ENCODE results near the gene RNASEH2A. TPM values are rescaled to one million over a fixed set of nuclear protein-coding genes. Genes with fewer than 3 reads are reported as not detected.

Gene RNASEH2A
- polyA plus RNA-seq, 2 of the 4 experiments (the other 2 are of a cell fraction), result 37.2 to 45.5 TPM

- ChIA-PET POLR2A (interaction anchor here (0.6 to 3.9 kb wide), 4 partner anchors 10 to 1231 kb away, joined by 3 to 122 read pairs (median 14); partner anchors contain the start of genes GET3 and JUNB), CTCF (interaction anchor here (0.5 to 29.7 kb wide), 10 partner anchors 9 to 105 kb away, joined by 3 to 901 read pairs (median 5); partner anchors contain the start of genes BEST2, GET3, JUNB and PRDX2)
- Histone ChIP-seq H3K4me1 (peaks cover 44% of the 10 kb centered on the region), H3K9me3 (no peaks in the 10 kb centered on the region), H3K4me3 (peak overlapping the region; percentile 55), H3K27ac (peak overlapping the region; percentile 91 to 99), H3K4me2 (peak overlapping the region; percentile 86)
- peak in 1 of 2 experiments; percentile 78 for DNase-seq (ENCODE audit: low read depth in 1 of 2, low spot score in 1 of 2)
- WGBS (ENCODE audit: missing lambda C conversion rate), result 3% methylated on average over 29 of the region's 44 CpGs
- no peak for TF ChIP-seq ZNF302 (CRISPR knock-in tag; IDR thresholded peaks at IDR 0.05)
- peak; percentile 40 to 61; a peak in 4 of 5 replicates for TF ChIP-seq JUN (IDR thresholded peaks at IDR 0.05)
- TF ChIP-seq ESRRA (IDR thresholded peaks at IDR 0.05; ENCODE audit: borderline replicate concordance, low read length), result no peak
- peak; percentile 34; the same call in 1 of the 2 replicates for TF ChIP-seq POLR2A (IDR thresholded peaks at IDR 0.05; ENCODE audit: low read length)
- TF ChIP-seq MAX (IDR thresholded peaks at IDR 0.05), result peak; percentile 79
- no peak for TF ChIP-seq SMC3 (IDR thresholded peaks at IDR 0.05)
- no peak for FAIRE-seq
- ATAC-seq, result peak; percentile 56 to 67
These were observed 28.1 kb upstream of the RNASEH2A start for GRCh38 chr19:12778017-12778904.

GRCh38 chr19:12778905-12779161, 27.6 kb upstream of the RNASEH2A start:
- TF ChIP-seq MYC (IDR thresholded peaks at IDR 0.05; ENCODE audit: borderline replicate concordance, low read length) (no peak), FOXS1 (CRISPR knock-in tag; IDR thresholded peaks at IDR 0.05) (no peak), ZNF302 (CRISPR knock-in tag; IDR thresholded peaks at IDR 0.05) (no peak), TFCP2L1 (CRISPR knock-in tag; IDR thresholded peaks at IDR 0.05) (no peak), SMC3 (IDR thresholded peaks at IDR 0.05) (no peak), HDAC2 (IDR thresholded peaks at IDR 0.05) (no peak), CBX2 (IDR thresholded peaks at IDR 0.05; ENCODE audit: borderline replicate concordance, low read depth) (no peak)
- POLR2A ChIA-PET, result interaction anchor here (0.6 to 3.9 kb wide), 3 partner anchors 10 to 1232 kb away, joined by 4 to 122 read pairs (median 24); partner anchors contain the start of gene JUNB
- FAIRE-seq (no peak), DNase-seq (ENCODE audit: low read depth in 1 of 2, low spot score in 1 of 2) (no peak), ATAC-seq (no peak)
- Histone ChIP-seq H3K4me1 (peaks cover 46% of the 10 kb centered on the region), H3K4me2 (peak overlapping the region; percentile 86), H3K9me3 (no peaks in the 10 kb centered on the region), H3K27ac (peak overlapping the region; percentile 91 to 99), H3K4me3 (peak overlapping the region; percentile 55)
- 28% methylated on average over 4 of the region's 6 CpGs for WGBS (ENCODE audit: missing lambda C conversion rate)
- CTCF ChIA-PET, result interaction anchor here (1.4 to 29.7 kb wide), 6 partner anchors 9 to 104 kb away, joined by 3 to 901 read pairs (median 32); partner anchors contain the start of genes BEST2, GET3, JUNB and PRDX2

GRCh38 chr19:12779162-12779993, 27.0 kb upstream of the RNASEH2A start:
- CTCF ChIA-PET, result interaction anchor here (1.4 to 29.7 kb wide), 5 partner anchors 8 to 104 kb away, joined by 3 to 901 read pairs (median 58); partner anchors contain the start of genes BEST2, GET3, JUNB and PRDX2
- no peak for FAIRE-seq
- peak overlapping the region; percentile 86 for H3K4me2 ChIP-seq
- 78% methylated on average over 10 of the region's 15 CpGs for WGBS (ENCODE audit: missing lambda C conversion rate)
- DNase-seq (ENCODE audit: low read depth in 1 of 2, low spot score in 1 of 2), result peak in 1 of 2 experiments; percentile 62
- H3K4me1 ChIP-seq, result peaks cover 50% of the 10 kb centered on the region
- no peaks in the 10 kb centered on the region for H3K9me3 ChIP-seq
- POLR2A ChIA-PET, result interaction anchor here (2.7 to 3.9 kb wide), 2 partner anchors 9 to 14 kb away, joined by 24 to 122 read pairs; partner anchors contain the start of gene JUNB
- peak overlapping the region; percentile 91 to 99 for H3K27ac ChIP-seq
- peak; percentile 3 to 12; a peak in 3 of 6 replicates for ATAC-seq
- TF ChIP-seq CHD4 (IDR thresholded peaks at IDR 0.05; ENCODE audit: borderline replicate concordance) (no peak), HMGXB4 (CRISPR knock-in tag; IDR thresholded peaks at IDR 0.05; ENCODE audit: borderline replicate concordance) (no peak), RAD21 (conservative IDR thresholded peaks at IDR 0.05 in 1 of 2, IDR thresholded peaks at IDR 0.05 in 1 of 2) (no peak), MAX (IDR thresholded peaks at IDR 0.05) (peak; percentile 18; the same call in 1 of the 2 replicates), KDM5A (IDR thresholded peaks at IDR 0.05) (no peak), ATOH8 (CRISPR knock-in tag; IDR thresholded peaks at IDR 0.05; ENCODE audit: low read depth) (no peak), JUNB (IDR thresholded peaks at IDR 0.05) (no peak)
- H3K4me3 ChIP-seq, result peak overlapping the region; percentile 55; the same call in 2 of the 3 replicates
